HepG2 (cell line): ENCODE data around the gene RAC3. TPM values are rescaled to one million over a fixed set of nuclear protein-coding genes. Genes with fewer than 3 reads are reported as not detected.

ENCODE experiments used
- ATF3 ChIP-seq: sonication (generic); formaldehyde crosslinking; IDR thresholded peaks from 2 replicates; pipeline ENCODE4 v1.4.0; 2020; ENCODE audit warnings: missing genetic modification reagents
- CERS6 ChIP-seq: sonication (generic); formaldehyde crosslinking; IDR thresholded peaks from 2 replicates; pipeline ENCODE4 v1.5.0; 2020; ENCODE audit warnings: missing genetic modification reagents
- ELF4 ChIP-seq: sonication (generic); formaldehyde crosslinking; IDR thresholded peaks from 2 replicates; pipeline ENCODE4 v1.5.0; 2020; ENCODE audit warnings: missing genetic modification reagents, mild to moderate bottlenecking, moderate library complexity, borderline replicate concordance
- HOXA5 ChIP-seq: sonication (generic); formaldehyde crosslinking; IDR thresholded peaks from 2 replicates; pipeline ENCODE4 v1.4.0; 2020; ENCODE audit warnings: missing genetic modification reagents
- IRX3 ChIP-seq: sonication (generic); formaldehyde crosslinking; IDR thresholded peaks from 2 replicates; pipeline ENCODE4 v1.8.1; 2023; ENCODE audit warnings: mild to moderate bottlenecking, low read depth, missing genetic modification reagents, borderline replicate concordance
- JUNB ChIP-seq: sonication (generic); formaldehyde crosslinking; IDR thresholded peaks from 2 replicates; pipeline ENCODE4 v1.8.0; 2022; ENCODE audit warnings: missing genetic modification reagents, mild to moderate bottlenecking, borderline replicate concordance
- KLF6 ChIP-seq: IDR thresholded peaks from 2 replicates; pipeline ENCODE4 v1.8.0; 2016; ENCODE audit warnings: missing biosample characterization, missing genetic modification reagents
- KLF9 ChIP-seq: IDR thresholded peaks from 2 replicates; pipeline ENCODE4 v1.6.1; 2016; ENCODE audit warnings: low read depth
- MED8 ChIP-seq: sonication (generic); formaldehyde crosslinking; IDR thresholded peaks from 2 replicates; pipeline ENCODE4 v1.8.1; 2023; ENCODE audit warnings: mild to moderate bottlenecking, missing genetic modification reagents; ENCODE audit not compliant: insufficient replicate concordance
- RAD51 ChIP-seq: fragments of 450-650 bp; IDR thresholded peaks from 2 replicates; pipeline ENCODE4 v1.6.1; 2016; ENCODE audit warnings: borderline replicate concordance
- SCMH1 ChIP-seq: sonication (generic); formaldehyde crosslinking; IDR thresholded peaks from 2 replicates; pipeline ENCODE4 v1.9.0; 2021; ENCODE audit warnings: missing genetic modification reagents, mild to moderate bottlenecking, borderline replicate concordance
- SKIL ChIP-seq: sonication (generic); formaldehyde crosslinking; IDR thresholded peaks from 2 replicates; pipeline ENCODE4 v1.8.0; 2022; ENCODE audit warnings: missing genetic modification reagents, mild to moderate bottlenecking, moderate library complexity, borderline replicate concordance
- SRF ChIP-seq: IDR thresholded peaks from 2 replicates; pipeline ENCODE4 v1.6.1; 2011; ENCODE audit warnings: mild to moderate bottlenecking, low read depth, low read length, moderate library complexity
- ZNF143 ChIP-seq: sonication (generic); formaldehyde crosslinking; IDR thresholded peaks from 2 replicates; pipeline ENCODE4 v1.4.0; 2020; ENCODE audit warnings: missing genetic modification reagents
- ZNF230 ChIP-seq: sonication (generic); formaldehyde crosslinking; IDR thresholded peaks from 2 replicates; pipeline ENCODE4 v1.4.0; 2020; ENCODE audit warnings: mild to moderate bottlenecking, missing genetic modification reagents
- ZNF251 ChIP-seq: sonication (generic); formaldehyde crosslinking; IDR thresholded peaks from 2 replicates; pipeline ENCODE4 v1.9.0; 2021; ENCODE audit warnings: mild to moderate bottlenecking, missing genetic modification reagents
- ZNF280D ChIP-seq: sonication (generic); formaldehyde crosslinking; IDR thresholded peaks from 2 replicates; pipeline ENCODE4 v1.5.1; 2020; ENCODE audit warnings: mild to moderate bottlenecking, missing genetic modification reagents
- ZNF30 ChIP-seq: sonication (generic); formaldehyde crosslinking; IDR thresholded peaks from 2 replicates; pipeline ENCODE4 v1.5.0; 2020; ENCODE audit warnings: mild to moderate bottlenecking, missing genetic modification reagents
- ZNF558 ChIP-seq: sonication (generic); formaldehyde crosslinking; IDR thresholded peaks from 2 replicates; pipeline ENCODE4 v1.9.0; 2022; ENCODE audit warnings: mild to moderate bottlenecking, missing genetic modification reagents, borderline replicate concordance
- ZNF7 ChIP-seq: IDR thresholded peaks from 2 replicates; pipeline ENCODE4 v1.6.1; 2016; ENCODE audit warnings: missing biosample characterization, missing genetic modification reagents
- ZNF737 ChIP-seq: sonication (generic); formaldehyde crosslinking; IDR thresholded peaks from 2 replicates; pipeline ENCODE4 v1.5.0; 2020; ENCODE audit warnings: missing genetic modification reagents, mild to moderate bottlenecking, borderline replicate concordance
- ZNF749 ChIP-seq: sonication (generic); formaldehyde crosslinking; IDR thresholded peaks from 2 replicates; pipeline ENCODE4 v1.8.0; 2022; ENCODE audit warnings: mild to moderate bottlenecking, missing genetic modification reagents, moderate library complexity, borderline replicate concordance
- ZNF777 ChIP-seq: sonication (generic); formaldehyde crosslinking; IDR thresholded peaks from 2 replicates; pipeline ENCODE4 v1.4.0; 2020; ENCODE audit warnings: missing genetic modification reagents
- polyA plus RNA-seq, 8 experiments: library from polyadenylated mRNA; depleted of rRNA in 3 of 8; stranded (reverse) in 7 of 8; unstranded in 1 of 8; fragments of >200 nt; fragmentation: Illumina TruSeq in 4 of 8; extraction: Trizol in 4 of 8; gene quantifications; 2 replicates each; pipeline versions ENCODE4 v1.2.1 to v1.2.3, GENCODE V29; 2011 to 2016; ENCODE audit warnings: low read depth in 4 of 8, missing spikeins in 1 of 8, mixed read lengths in 1 of 8; ENCODE audit not compliant: insufficient read depth in 1 of 8
- total RNA-seq, 5 experiments: library from RNA; depleted of rRNA; stranded (reverse); fragments of >200 nt; fragmentation: Illumina TruSeq; extraction: Trizol; gene quantifications; 2 replicates each; pipeline ENCODE4 v1.2.3, GENCODE V29; 2016; ENCODE audit warnings: low read depth in 1 of 5

RAC3 gene
- total and polyA plus RNA-seq, 2 of the 13 experiments (the other 11 are each of a cell fraction or from before 2014, with no cell fraction given): 10.5 to 21.3 TPM

GRCh38 chr17:82003411-82004381 lies 27.8 kb upstream of the RAC3 start (continued):
- peak; percentile 62; the same call in 1 of the 2 replicates for TF ChIP-seq SKIL (CRISPR knock-in tag)
- TF ChIP-seq ATF3 (CRISPR knock-in tag): peak; percentile 86
- 0 out of 2 replicates have a peak, but pooled peaks have one; percentile 20 for TF ChIP-seq JUNB (CRISPR knock-in tag)
- TF ChIP-seq ZNF251 (CRISPR knock-in tag): 0 out of 2 replicates have a peak, but pooled peaks have one; percentile 31
- TF ChIP-seq ZNF280D (CRISPR knock-in tag): peak; percentile 86
- TF ChIP-seq SCMH1: no peak
- peak; percentile 76 for TF ChIP-seq ZNF749 (CRISPR knock-in tag)
- peak; percentile 62; the same call in 1 of the 2 replicates for TF ChIP-seq ZNF143
- TF ChIP-seq ZNF737 (CRISPR knock-in tag): no peak; the same call in 1 of the 2 replicates
- TF ChIP-seq ZNF230: no peak
- peak; percentile 72 for TF ChIP-seq MED8 (CRISPR knock-in tag)
- TF ChIP-seq CERS6 (CRISPR knock-in tag): peak; percentile 83; the same call in 1 of the 2 replicates
- TF ChIP-seq SRF: no peak
- TF ChIP-seq HOXA5: peak; percentile 51; the same call in 1 of the 2 replicates
- no peak for TF ChIP-seq RAD51
- TF ChIP-seq IRX3 (CRISPR knock-in tag): no peak
- TF ChIP-seq ZNF7 (CRISPR knock-in tag): no peak
- peak; percentile 24; the same call in 1 of the 2 replicates for TF ChIP-seq ZNF777
- TF ChIP-seq KLF6 (CRISPR knock-in tag): peak; percentile 93
- no peak for TF ChIP-seq ZNF30 (CRISPR knock-in tag)
- 0 out of 2 replicates have a peak, but pooled peaks have one; percentile 52 for TF ChIP-seq ZNF558 (CRISPR knock-in tag)
- TF ChIP-seq KLF9 (CRISPR knock-in tag): peak; percentile 40; the same call in 1 of the 2 replicates
- no peak for TF ChIP-seq ELF4 (CRISPR knock-in tag)
